A549 (cell line): ENCODE data around the gene CA11.

Experiments used
- CBX8 ChIP-seq: fragments of 200-600 bp; sonication (generic); IDR thresholded peaks from 2 replicates; pipeline ENCODE4 v1.6.1; 2016
- CHD2 ChIP-seq: fragments of 150-350 bp; IDR thresholded peaks from 2 replicates; pipeline ENCODE4 v1.6.1; 2014; ENCODE audit warnings: low read length; ENCODE audit not compliant: partially characterized antibody
- CTCF ChIP-seq: fragments of >200 bp; sonication (Bioruptor Twin); formaldehyde crosslinking; IDR thresholded peaks from 3 replicates; pipeline ENCODE4 v1.5.1; 2016
- KDM1A ChIP-seq: fragments of 200-600 bp; sonication (generic); IDR thresholded peaks from 2 replicates; pipeline ENCODE4 v1.6.1; 2016; ENCODE audit warnings: low read depth, mild to moderate bottlenecking
- MAX ChIP-seq: IDR thresholded peaks from 2 replicates; pipeline ENCODE4 v1.6.1; 2012
- MYC ChIP-seq: IDR thresholded peaks from 2 replicates; pipeline ENCODE4 v1.6.1; 2012; ENCODE audit warnings: mild to moderate bottlenecking, inconsistent platforms, low read length, improper control_type of control experiment, borderline replicate concordance
- POLR2A ChIP-seq: IDR thresholded peaks from 2 replicates; pipeline ENCODE4 v1.6.1; 2012; ENCODE audit warnings: mild to moderate bottlenecking, low read length
- SMC3 ChIP-seq: fragments of >200 bp; sonication (Bioruptor Twin); formaldehyde crosslinking; IDR thresholded peaks from 3 replicates; pipeline ENCODE4 v1.6.1; 2018; ENCODE audit warnings: inconsistent platforms
- USF2 ChIP-seq: fragments of 450-650 bp; IDR thresholded peaks from 2 replicates; pipeline ENCODE4 v1.6.1; 2014; ENCODE audit warnings: antibody characterized with exemption
- ZC3H11A ChIP-seq: fragments of 450-650 bp; IDR thresholded peaks from 2 replicates; pipeline ENCODE4 v1.6.1; 2014; ENCODE audit warnings: antibody characterized with exemption, mild to moderate bottlenecking

GRCh38 chr19:48618278-48618915 is 27.6 kb downstream of the CA11 start:
- no peak for TF ChIP-seq CTCF
- no peak for TF ChIP-seq SMC3
- TF ChIP-seq MYC, result no peak
- TF ChIP-seq KDM1A, result no peak
- no peak for TF ChIP-seq CHD2
- no peak for TF ChIP-seq MAX
- no peak for TF ChIP-seq CBX8
- TF ChIP-seq USF2, result no peak
- TF ChIP-seq POLR2A, result no peak
- no peak for TF ChIP-seq ZC3H11A
